Colon (tissue), 2 donors: ENCODE measurements around the gene FEM1B.
"Not testable (repeated sequence)": the region's sequence is repeated elsewhere in the genome, so short reads cannot be mapped to it uniquely, and the experiment has no call there.

Source experiments
- FAIRE-seq: peaks from 2 replicates; lab custom pipeline; 2012; peaks lifted over from hg19 to GRCh38; lab: Jason Lieb, UNC
- donor health status: control.
- donor health status: control.

Gene FEM1B

GRCh38 chr15:68277603-68278344 is at the start of gene FEM1B:
Gene FEM1B (plus strand): TSS chr15:68277745. CDS start chr15:68278418, 673 bp downstream.
- no peak for FAIRE-seq

GRCh38 chr15:68228143-68228970 is 49.2 kb upstream of the FEM1B start:
- no peak for FAIRE-seq

DNA sequence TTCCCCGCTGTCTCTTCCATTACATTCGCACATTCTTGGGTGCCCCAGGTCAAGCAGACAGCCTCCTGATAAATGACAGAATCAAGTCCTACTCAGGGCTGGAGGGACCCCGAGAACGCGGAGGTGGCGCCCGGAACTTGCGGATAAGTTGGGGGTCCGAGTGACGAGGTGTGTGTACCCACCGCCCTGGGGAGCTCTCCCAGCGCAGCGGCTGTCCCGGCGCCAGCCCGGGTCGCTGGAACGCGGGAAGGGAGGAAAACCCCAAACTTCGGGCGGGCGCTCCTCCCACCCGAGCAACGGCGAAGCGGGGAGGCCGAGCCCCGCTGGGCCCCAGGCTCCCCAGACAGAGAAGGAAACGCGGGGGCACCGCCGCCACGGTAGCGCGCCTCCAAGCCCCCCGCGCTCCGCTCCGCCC is 48.6 kb upstream of the FEM1B start:
- no peak for FAIRE-seq

DNA sequence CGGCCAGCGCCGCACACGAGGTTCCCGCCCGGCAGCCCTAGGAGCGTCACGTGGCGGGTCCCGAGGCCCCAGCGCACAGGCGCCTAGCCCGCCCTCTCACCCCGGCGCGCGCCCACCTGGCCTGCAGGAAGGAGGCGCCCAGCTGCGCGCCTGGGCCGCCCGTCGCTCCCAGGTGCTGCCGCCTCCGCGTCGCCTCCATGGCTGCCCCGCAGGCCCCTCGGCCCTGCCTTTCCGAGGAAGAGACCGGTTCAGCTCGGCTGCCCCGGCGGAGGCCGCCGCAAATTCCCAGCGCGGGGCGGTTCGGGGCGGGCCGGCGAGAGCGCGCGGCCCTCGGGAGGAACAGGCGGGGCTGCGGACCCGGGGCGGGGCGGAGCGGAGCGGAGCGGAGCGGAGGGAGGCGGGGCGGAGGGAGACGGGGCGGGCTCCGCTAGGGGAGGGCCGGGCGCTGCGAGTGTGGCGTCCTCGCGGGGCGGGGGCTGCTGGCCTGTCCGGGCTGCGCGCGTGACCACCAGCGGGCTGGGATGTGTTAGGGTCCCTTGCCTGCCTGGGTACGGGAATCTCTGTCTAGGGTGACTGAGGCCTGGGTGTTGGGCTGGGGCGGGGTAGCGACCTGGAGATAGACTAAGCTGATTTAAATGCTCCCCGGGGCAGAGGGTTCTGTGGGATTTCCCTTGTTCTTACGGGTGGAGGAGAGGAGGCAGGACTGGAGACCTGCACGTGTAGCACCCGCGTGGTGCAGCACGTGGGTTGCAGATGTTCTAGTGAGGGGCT is 48.0 kb upstream of the FEM1B start, which contains the start of gene CLN6:
CLN6 (minus strand) TSS at position 343 of the 771 bp plus-strand sequence; CDS start at position 199, 144 bp downstream.
- FAIRE-seq: no peak

DNA sequence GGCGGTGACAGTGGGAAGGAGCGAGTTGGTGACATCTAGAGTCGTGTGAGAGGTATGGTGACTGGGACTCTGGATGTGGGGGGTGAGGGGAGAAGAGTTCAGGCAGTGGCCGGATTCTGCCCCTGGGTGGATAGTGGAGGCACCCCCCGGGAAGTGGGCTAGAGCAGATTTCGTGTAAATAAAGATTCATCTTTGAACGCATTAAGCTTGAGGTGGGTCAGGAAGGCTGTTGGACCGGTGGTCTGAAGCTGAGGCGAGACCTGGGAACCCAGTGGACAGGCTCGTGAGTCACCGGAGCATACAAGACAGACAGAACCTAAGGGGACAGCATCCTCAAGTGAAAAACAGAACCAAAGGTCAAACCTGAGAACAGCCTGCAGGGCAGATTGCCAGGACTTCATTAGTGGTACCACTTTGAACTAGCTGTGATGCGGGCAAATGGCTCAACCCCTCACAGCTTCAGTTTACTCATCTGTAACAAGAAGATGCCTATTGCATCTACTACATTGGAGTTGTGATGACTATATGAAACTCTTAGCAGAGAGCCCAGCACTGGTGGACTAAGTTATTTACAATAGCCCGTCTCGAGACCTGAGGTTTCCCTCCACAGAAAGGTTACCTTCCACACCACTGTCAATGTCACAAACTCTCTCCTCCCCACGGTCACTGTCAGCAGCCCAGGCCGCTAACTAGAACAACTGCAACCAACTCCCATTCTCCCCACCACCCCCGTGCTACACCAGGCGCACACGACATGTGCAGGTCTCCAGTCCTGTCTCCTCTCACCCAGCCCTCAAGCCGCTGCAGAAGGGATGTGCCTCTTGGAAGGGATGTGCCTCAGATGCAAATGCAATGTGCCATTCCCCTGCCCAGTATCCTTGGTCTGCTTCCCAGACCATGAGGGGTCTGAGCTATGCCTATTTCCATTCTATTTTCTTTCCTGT is 47.1 kb upstream of the FEM1B start:
- no peak for FAIRE-seq

GRCh38 chr15:68231102-68231818 is 46.3 kb upstream of the FEM1B start:
- FAIRE-seq: no peak

GRCh38 chr15:68232449-68232848 is 45.1 kb upstream of the FEM1B start:
- no peak for FAIRE-seq

DNA sequence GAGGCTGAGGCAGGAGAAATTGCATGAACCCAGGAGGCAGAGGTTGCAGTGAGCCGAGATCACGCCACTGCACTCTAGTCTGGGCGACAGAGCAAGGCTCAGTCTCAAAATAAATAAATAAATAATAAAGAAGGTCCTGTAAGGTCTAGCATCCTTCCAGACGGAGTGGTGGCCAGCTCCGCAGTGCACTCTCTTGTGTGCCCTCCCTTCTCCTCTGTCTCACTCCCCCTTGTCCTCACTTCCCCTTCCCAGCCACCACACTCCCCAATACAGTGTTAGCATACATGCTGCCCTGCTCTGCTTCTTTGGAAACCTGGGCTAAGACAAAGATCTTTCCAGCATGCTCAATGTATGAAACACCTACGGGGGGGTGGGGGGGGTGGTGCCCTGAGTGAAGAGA is 44.6 kb upstream of the FEM1B start:
- no peak for FAIRE-seq

GRCh38 chr15:68234060-68234459 is 43.5 kb upstream of the FEM1B start:
- FAIRE-seq: no peak

GRCh38 chr15:68234520-68234919 is 43.0 kb upstream of the FEM1B start:
- not testable (repeated sequence) for FAIRE-seq

GRCh38 chr15:68235022-68235421 is 42.5 kb upstream of the FEM1B start:
- no peak for FAIRE-seq

DNA sequence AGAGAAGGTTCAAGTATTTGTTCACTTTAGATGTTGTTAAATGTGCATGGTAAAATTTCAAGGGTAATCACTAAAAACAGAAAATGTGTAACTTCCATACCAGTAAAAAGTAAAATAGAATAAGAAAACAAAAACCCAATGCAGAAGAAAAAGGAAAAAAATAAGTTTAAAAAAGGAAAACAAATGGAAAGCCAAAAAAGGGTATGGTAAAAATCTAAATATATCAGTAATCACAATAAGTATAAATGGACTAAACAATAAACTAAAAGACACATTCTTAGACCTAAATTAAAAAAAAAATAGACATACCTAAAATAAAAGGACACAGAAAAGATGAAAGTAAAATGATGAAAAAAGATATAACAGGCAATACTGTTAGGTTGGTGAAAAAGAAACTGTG is 38.5 kb upstream of the FEM1B start:
- peak; percentile 66 for FAIRE-seq

- no peak for FAIRE-seq
Measured at GRCh38 chr15:68241088-68241935, 36.2 kb upstream of the FEM1B start.

DNA sequence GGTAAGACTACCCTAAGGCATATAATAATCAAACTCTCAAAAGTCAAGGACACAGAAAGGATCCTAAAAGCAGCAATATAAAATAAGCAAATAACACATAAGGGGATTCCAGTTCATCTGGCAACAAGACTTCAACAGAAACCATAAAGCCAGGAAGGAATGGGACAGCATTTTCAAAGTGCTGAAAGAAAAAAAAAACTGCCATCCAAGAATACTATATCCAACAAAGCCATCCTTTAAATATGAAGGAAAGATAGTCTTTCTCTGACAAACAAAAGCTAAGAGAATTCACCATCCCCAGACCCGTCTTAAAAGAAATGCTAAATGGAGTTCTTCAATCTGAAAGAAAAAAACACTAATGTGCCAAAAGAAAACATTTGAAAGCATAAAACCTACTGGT is 33.3 kb upstream of the FEM1B start:
- FAIRE-seq: no peak

- no peak for FAIRE-seq
Measured at GRCh38 chr15:68249058-68249713, 28.4 kb upstream of the FEM1B start.

- no peak for FAIRE-seq
Measured at GRCh38 chr15:68252925-68253534, 24.5 kb upstream of the FEM1B start.

DNA sequence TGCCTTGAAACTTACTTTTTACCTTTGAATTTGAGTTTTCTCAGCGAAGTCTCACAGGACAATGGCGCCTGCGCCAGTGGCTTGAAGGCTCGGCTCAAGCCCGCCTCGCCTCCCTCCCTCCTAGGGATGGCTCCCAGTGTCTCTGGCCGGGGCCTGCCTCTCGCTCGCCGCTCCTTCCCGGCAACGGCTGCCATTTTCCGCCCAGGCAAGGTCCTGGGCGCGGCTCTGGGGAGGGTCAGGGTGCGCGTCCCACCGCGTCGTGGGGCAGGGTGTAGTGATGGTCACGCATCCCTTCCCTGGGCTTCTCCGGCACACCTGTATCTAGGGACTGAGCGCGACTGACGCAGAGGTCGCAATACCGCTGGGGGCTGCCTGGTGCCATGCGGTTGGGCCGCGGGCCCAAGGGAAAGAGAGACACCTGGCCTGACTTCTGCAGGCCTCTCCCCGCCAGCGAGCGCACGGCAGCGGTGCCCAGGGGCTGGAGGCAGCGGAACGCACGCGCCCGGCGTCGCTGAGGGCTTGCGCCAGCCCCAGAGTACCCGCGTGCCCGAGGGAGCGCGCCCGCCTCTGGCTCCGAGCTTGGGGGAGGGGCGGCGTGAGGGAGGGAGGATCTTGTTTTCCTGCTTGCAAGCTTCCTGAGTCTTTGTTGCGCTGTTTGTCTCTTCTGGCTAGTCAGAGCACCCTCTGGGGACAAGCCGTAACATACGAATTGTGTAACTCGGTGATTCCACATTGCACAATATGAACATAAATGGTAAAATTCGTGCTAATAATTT is 20.7 kb upstream of the FEM1B start:
- FAIRE-seq: no peak

DNA sequence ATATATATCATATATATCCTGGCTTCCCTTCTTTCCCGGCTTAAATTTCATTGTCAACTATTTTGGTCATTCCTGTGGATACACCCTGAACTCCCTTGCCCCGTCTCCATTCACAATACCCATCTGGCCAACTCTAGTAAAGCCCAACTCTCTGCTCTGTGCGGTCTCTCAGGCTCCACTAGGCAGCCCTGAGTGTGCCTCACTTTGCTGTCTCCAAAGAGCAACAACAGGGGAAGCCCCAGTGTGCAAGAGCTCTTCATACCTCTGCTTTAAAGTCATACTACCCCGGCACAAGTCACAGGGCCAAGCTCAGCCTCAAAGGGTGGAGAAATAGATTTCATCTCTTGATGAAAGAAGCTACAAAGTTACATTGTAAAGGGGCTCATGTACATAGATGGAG is 18.9 kb upstream of the FEM1B start:
- no peak for FAIRE-seq
